ENCODE measurements around the gene ZNF830.
"Not testable (repeated sequence)": the region's sequence is repeated elsewhere in the genome, so short reads cannot be mapped to it uniquely, and the experiment has no call there.

ZNF830 gene, protein sequence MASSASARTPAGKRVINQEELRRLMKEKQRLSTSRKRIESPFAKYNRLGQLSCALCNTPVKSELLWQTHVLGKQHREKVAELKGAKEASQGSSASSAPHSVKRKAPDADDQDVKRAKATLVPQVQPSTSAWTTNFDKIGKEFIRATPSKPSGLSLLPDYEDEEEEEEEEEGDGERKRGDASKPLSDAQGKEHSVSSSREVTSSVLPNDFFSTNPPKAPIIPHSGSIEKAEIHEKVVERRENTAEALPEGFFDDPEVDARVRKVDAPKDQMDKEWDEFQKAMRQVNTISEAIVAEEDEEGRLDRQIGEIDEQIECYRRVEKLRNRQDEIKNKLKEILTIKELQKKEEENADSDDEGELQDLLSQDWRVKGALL

DNA sequence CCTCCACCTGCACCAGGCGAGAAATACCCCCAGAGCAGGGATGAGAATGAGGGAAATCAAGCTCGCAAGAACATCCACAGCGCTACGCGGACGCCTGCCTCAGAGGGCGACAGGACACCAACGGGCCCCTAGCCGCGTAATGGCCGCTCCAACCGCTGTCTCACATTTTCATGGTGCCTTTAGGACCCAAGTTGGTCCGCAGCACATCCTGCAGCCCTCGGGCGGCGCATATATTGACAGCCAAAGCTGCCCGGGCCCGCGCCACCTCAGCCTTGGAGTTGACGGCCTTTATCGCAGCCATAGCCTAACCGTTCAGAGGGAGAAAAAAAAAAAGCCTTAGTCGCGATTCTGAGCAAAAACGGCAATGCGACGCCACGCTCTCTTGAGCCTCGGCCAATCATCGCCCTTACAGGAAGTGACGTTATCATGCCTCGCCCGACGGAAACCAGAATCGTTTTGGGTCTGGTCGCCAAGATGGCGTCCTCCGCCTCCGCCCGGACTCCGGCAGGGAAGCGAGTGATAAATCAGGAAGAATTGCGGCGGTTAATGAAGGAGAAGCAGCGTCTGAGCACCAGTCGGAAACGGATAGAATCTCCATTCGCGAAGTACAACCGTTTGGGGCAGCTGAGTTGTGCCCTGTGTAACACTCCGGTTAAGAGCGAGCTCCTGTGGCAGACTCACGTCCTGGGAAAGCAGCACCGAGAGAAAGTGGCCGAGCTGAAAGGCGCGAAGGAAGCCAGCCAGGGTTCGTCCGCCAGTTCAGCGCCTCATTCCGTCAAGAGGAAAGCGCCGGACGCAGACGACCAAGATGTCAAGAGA is at the start of gene ZNF830, which contains the start of gene CCT6B:
Gene ZNF830 (plus strand): TSS at position 448 of the 819 bp plus-strand sequence. CDS start 27 bp downstream, at position 475.
Gene CCT6B (minus strand): TSS at position 368 of the 819 bp plus-strand sequence. CDS start 67 bp downstream, at position 301.
- peak; percentile 80 for DNase-seq (ENCODE audit: low read depth)

DNA sequence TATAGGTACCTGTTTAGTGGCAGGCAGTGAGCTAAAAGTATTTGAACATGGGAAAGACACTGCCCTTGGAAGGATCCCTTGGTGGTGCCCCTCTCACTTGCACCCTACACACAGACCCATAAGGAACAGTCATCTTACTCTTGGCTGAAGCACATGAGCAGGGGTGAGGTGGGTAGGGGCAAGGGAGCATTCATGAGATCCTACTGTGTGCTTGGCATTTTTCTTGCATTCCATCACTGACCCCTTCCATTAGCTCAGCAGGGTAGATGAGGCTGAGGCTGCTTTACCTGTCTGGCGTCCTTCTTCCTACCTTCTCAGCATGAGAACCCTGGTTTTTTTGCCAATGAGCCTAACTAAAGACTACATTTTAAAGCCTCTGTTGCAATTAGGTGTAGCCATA is 48.3 kb upstream of the ZNF830 start:
- no peak for DNase-seq (ENCODE audit: low read depth)

DNA sequence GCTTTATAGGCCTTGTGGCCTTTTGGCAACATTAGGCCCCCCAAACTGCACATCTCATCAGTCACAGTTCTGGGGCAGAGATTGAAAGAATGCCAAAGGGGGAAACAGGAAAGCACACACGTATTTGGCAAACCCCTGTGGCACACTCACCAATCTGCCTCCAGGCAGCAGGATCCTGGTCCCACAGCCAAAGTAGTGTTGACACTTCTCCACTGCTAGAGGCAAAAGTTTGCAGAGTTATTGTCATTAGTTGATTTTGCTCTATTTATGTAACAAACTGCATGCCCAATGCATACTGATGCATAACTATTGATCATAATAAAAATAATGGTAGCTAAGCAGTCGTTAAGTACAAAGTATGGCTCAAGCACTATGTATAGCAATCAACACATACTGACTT is 45.2 kb upstream of the ZNF830 start:
- no peak for DNase-seq (ENCODE audit: low read depth)

DNA sequence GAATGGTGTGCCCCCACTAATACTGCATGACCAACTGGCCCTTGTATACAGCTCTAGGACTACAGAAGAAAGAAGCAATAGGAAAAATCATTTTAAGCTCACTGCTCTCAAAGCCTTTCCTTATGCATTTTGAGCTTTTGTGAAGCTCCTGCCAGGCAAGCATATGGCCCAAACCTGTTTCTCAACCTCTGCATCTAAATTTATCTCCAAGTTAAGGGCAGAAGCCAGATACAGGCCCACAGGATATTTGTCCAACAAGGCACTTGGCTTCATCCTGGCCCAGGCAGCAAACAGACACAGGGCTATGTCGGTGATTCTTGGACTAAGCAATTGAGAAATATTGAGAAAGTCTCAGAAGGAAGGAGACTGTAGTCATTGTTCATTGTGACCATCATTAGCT is 44.0 kb upstream of the ZNF830 start:
- no peak for DNase-seq (ENCODE audit: low read depth)

DNA sequence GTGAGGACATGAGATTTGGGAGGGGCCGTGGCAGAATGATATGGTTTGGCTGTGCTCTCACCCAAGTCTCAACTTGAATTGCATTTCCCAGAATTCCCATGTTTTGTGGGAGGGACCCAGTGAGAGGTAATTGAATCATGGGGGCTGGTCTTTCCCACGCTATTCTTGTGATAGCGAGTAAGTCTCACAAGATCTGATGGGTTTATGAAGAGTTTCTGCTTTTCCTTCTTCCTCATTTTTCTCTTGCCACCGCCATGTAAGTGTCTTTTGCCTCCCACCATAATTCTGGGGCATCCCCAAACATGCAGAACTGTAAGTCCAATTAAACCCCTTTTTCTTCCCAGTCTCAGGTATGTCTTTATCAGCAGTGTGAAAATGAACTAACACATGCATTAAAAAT is 40.7 kb upstream of the ZNF830 start:
- no peak for DNase-seq (ENCODE audit: low read depth)

DNA sequence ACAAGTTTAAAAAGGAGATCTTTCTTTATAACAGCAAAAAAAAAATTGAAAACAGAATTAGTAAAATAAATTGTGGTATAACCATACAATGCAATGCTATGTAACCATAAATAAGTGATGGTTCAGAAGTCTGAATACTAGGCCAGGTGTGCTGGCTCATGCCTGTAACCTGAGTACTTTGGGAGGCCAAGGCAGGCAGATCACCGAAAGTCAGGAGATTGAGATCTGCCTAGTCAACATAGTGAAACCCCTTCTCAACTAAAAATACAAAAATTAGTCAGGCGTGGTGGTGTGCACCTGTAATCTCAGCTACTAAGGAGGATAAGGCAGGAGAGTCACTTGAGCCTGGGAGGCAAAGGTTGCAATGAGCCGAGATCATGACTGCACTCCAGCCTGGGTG is 34.7 kb upstream of the ZNF830 start:
- no peak for DNase-seq (ENCODE audit: low read depth)

DNA sequence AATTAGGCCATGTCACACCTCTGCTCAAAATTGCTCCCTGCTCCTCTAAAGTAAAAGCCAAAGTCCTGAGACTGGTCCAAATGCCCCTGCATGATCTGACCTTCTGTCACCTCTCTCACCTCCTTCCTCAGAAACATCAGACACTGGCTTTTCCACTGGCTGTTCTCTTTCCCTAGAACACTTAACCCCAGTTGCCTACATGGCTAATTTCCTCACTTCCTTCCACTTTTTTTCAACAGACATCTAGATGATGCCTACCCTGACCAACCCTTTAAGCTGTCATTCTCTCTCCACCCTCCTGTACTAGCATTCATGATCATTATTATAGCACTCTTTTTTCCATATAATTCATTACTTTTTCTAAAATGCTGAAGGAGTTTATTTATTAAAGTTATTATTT is 31.1 kb upstream of the ZNF830 start:
- no peak for DNase-seq (ENCODE audit: low read depth)

DNA sequence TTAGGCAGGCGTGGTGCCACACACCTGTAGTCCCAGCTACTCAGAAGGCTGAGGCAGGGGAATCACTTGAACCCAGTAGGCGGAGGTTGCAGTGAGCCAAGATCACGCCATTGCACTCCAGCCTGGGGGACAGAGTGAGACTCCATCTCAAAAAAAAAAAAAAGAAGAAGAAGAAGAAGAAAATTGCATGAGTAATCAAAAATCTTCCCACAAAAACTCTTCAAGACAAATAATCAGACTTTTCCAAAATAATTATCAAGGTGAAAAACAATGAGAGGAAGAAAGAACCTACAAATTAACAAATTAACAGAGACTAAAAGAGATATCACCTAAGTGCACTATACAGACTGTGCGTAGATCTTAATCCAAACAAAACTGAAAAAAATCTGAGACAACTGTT is 10.6 kb upstream of the ZNF830 start:
- DNase-seq (ENCODE audit: low read depth), result not testable (repeated sequence)

DNA sequence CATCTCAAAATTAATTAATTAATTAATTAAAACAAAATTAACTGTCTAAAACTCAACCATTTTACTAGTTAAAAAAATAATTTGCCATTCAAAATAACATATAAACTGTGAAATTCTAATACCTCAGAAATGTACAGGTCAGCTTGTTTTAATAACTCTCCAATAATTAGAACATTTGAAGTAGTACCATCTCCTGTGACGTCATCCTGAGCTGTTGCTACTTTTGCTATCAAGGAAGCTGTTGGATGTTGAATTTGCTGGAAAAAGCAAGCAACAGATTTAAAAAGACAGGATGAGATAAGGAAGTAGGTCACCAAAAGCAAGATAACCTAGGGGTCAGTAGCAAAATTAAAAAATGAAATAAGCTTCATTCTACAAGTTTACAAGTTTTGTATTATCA is 2.9 kb upstream of the ZNF830 start:
- no peak for DNase-seq (ENCODE audit: low read depth)

DNA sequence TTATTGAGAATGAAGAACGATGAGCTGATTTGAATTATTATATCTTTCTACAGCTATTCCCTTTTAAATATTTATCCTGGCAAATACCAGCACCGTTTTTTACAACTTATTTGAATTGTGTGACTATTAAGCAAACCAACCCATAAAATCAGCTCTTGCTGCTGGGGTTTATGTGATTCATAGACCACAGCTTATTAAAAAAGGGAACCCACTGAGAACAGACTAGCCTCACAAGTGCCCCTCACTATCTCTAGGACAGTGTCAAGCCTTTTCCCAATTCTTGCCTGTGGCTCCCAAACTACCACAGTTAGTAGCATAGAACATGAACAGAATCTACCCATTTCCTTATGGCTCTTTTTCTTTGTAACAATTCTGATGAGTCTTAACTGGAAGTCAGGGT is 12.8 kb downstream of the ZNF830 start:
- no peak for DNase-seq (ENCODE audit: low read depth)

DNA sequence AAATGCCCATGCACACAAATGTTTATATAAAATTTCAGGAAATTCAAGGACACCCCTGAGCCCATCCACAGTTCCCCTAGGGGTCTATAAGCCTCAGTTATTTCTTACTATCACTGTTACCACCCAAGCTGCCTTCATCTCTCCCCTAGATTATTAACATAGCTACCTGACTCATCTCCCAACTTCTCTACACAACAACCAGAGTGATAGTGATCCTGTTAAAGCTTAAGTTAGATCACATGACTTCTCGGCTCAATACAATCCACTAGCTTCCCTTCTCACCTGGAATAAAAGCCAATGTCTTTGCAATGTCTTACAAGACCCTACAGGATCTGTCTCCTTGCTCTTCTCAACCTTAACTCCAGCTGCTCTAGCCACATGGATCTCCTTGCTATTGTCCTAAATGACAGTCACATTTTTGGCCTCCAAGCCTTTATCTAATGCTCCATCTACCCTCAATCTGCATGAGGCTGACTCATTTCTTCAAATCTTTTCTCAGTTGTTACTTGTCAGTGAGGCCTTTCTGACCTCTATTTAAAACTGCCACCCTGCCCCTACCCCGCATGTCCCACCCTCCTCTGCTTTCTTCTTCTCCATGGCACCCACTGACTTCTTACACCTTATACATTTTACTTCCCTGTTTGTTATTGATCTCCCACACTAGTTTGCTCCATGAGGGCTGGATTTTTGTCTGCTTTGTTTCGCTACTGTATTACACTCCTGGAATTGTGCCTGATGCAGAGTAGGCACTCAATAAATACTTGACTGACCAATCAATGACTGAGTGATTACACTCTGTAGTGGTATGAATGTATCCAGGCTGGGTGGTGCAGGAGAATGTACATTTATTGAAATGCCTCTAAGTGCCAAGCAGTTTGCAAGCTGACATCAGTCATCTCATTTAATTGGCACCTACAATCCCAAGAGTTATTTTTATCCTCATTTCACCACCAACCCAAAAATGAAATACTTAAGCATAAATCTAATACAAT is 13.8 kb downstream of the ZNF830 start:
- DNase-seq (ENCODE audit: low read depth), result no peak

DNA sequence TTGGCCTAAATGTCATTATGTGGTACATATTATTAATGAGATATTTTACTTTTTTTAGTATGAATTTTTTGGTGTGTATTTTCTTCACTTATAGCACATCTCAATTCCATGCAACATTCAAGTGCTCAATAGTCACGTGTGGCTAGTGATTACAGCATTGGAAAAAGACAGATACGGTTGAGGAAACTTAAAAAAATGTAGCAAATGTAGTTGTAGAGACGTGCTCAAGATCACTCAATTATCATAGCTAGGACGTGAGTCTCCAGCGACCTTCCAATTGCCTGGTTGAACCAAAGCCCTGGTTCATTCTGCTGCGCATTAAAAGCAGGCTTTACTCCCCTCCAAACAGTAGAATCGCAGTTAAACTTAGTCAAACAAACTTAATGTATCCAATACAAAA is 17.8 kb downstream of the ZNF830 start:
- no peak for DNase-seq (ENCODE audit: low read depth)

DNA sequence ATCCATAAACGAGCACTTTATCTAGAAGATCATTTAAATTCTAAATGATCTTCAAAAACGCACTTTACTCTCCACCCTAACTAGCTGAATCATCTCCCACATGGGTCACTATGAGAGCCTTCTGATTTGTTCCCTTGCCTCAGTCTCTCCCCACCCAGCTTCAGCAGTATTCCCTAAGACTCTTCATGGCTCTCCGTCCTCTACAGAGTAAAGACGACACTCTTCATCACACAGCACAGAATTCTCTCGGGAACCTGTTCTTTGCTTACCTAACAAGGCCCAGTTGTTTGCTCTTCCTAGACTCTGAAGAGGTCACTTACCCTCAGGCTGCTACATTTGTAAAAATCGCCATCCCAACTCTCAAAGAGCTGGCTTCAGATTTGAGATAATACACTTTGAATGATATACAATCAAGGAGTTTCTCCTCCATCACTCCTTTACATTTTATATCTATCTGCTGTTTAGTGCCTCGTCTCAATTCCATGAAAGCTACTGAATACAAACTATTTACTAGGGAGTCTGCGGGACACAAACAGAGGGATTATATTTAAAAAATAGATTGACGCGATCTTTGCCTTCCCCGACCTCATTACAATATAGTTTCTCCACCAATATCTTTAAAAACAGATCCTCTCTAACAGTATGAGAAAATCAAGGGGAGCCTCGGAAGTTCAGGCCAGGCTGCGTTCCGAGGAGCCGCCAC is 18.5 kb downstream of the ZNF830 start:
- no peak for DNase-seq (ENCODE audit: low read depth)

DNA sequence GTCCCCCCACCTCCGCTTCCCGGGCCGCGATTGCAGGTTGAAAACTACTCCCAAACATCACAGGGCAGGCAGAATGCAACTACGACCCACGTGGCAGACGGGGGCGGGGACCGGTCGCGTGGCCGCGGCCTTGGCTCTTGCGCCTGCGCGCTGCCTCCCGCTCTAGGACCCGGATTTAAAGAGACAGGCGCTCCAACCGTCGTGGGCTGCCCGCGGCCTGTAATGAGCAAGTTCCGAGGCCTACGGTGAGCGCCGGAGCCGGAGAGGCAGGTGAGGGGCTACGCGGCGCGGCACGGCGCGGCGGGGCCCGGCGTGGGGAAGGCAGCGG is 19.0 kb downstream of the ZNF830 start, which contains the start of gene LIG3:
Gene LIG3 (plus strand): TSS at position 160 of the 328 bp plus-strand sequence. CDS start 2,494 bp downstream, outside the sequence.
- peak; percentile 89 for DNase-seq (ENCODE audit: low read depth)

DNA sequence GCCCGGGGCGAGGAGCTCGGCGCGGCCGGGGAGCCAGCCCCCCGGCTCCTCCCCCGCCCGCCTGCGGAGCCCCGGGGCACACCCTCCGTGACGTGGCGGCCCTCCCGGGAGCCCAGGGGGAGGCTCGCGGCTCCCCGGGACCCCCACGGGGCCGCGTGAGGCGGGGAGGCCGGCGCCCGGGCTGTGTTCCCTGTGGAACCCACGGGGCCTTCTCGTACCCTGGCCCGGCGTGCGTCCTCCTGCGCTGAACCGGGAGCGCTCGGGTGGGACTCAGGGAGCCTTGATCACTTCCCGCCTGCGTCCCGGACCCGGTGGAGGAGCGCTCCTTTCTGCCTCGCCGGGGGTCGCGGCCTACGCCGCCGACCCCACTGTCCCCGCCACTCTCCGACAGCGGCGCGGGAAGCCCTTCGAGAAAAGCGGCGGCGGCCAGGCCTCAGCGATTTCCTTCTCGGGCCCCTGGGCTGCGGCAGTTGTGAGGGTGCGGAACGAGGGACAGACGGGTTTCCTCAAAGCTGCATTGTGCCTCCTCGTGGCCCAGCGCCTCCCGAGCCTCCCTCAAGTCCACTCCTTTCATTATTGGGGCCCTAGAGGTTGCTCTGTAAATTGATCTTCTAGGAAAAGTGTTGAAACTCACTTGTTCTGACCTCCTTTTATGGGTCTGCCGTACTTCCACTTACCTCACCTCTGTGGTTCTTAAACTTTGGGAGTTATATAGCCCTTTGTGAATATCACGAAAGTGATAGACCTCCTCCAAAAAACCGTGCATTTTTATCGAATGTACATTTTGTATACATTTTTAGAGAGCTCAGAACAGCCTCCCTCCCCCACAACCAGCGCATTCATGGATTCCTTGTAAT is 19.6 kb downstream of the ZNF830 start:
- peak; percentile 65 for DNase-seq (ENCODE audit: low read depth)

DNA sequence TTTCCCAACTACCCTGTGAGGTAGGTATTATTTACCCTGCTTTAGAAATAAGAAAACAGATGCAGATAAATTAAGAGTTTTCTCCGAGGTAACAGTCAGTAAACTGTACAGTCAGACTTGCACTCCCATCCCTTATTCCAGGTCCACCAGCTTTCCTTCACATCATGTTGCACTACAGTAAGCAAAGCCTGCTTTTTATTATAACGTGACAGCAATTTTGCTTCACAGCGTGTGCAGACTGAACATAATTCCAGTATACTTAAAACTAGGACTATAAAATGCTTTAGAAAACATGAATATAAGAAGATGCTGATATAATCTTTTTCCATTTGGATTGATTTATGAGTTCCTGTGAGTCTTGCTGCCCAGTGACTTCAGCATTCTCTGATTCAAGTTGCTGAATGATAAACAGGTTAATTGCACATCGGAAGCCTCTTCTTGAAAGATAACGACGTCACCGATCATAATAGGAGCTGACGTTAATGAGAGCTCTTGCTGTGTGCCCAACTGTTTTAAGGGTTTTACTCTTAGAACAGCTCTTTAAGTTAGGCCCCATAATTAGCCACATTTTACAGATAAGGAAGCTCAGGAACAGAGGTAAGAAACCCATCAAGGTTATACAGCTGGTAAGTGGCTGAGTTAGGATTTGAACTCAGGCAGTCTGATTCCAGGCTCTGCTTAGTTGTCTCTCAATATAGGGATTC is 20.4 kb downstream of the ZNF830 start:
- DNase-seq (ENCODE audit: low read depth), result no peak

DNA sequence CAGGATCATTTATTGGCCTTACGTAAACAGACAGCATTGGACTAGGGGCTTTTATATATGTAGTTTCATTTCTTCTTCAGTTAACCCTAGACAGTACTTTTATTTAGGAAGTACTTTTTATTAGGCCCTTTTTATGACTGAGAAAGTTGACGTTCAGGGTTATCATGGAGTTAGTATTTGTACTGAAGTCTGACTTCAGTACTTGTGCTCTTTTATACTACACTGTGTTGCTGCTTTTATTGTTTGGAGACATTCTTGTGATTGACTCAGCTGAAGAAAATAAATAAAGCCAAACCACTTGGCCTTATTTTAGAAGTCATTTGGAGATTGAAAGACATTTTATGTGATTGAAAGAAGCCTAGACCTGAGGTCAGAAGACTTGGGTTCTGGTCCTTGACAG is 25.9 kb downstream of the ZNF830 start:
- no peak for DNase-seq (ENCODE audit: low read depth)

DNA sequence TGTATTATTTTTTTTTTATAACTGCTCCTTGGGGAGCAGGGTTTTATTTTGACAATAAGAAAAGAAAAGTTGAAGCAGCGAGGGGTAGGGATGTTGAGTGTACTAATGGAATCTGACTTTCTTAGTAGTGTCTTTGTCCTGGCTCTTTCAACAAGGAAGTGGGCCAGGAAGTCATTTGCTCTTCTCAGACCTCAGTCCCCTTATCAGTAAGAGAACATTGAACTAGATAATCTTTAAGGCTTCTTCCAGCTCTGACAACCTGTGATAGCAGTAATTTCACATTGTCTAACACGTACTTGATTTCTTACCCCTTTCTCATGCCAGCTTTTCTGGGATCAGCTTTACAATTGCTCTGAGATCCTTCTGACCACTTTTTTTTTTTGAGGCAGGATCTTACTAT is 27.3 kb downstream of the ZNF830 start:
- no peak for DNase-seq (ENCODE audit: low read depth)

DNA sequence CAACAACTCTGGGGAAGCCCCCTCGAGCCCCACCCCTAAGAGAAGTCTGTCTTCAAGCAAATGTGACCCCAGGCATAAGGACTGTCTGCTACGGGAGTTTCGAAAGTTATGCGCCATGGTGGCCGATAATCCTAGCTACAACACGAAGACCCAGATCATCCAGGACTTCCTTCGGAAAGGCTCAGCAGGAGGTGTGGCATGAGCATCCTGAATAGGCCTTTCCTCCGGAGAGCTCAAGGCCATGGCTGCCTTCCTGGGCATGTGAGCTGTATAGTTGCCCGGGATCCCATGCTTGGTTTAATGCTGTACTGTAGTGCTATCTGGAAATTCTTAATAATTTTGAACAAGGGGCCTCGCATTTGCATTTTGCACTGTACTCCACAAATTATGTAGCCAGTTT is 28.1 kb downstream of the ZNF830 start:
- no peak for DNase-seq (ENCODE audit: low read depth)

DNA sequence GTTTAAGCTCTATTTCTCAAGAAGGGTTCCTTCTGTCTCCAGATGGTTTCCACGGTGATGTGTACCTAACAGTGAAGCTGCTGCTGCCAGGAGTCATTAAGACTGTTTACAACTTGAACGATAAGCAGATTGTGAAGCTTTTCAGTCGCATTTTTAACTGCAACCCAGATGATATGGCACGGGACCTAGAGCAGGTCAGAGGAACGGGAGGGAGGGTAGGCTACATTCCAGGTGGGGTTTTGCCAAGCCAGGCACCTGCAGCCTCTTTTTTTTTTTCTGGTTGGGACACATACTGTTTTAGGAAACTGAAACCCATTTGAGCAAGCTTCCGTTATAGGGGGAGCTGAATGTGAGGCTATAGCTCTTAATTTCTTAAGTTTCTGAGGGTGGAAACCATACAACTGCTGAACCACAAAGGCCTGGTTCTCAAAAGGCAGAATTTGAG is 29.6 kb downstream of the ZNF830 start:
- DNase-seq (ENCODE audit: low read depth), result no peak

Measured in activated T-helper 1 cell treated with Interleukin-2 at 50 U/mL for 16 hours (primary cell).